NCI-H2227 (cell line): ENCODE data around the gene CFAP45.

Source experiments
- DNase-seq: peaks from one replicate; lab custom pipeline; 2025; ENCODE audit not compliant: unreplicated experiment; lab: John Stamatoyannopoulos, UW

CFAP45 gene

GRCh38 chr1:159856576-159856975 lies 43.4 kb downstream of the CFAP45 start:
- no peak for DNase-seq

DNA sequence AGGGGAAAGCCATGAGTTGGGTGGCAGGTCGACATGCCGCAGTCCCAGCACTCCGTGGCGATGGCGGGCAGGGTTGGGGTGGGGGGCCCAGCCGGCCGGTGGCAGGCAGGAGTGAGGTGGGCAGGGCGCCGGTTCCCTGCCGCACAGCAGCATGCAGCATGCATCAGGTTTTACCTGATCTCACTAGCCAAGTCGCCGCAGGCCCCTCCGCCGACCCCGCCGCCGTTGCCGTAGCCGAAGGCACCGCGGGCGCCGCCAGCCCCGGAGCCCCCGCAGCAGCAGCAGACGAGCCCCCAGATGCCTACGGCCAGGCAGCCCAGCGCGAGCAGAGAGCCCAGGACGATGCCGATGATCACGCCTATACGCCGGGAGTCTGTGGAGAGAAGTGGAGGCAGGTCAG lies 44.3 kb downstream of the CFAP45 start:
- DNase-seq = no peak

- DNase-seq = peak; percentile 82
Observed at GRCh38 chr1:159854693-159855192, 45.2 kb downstream of the CFAP45 start.

GRCh38 chr1:159854116-159854692 lies 45.8 kb downstream of the CFAP45 start:
- peak; percentile 58 for DNase-seq

DNA sequence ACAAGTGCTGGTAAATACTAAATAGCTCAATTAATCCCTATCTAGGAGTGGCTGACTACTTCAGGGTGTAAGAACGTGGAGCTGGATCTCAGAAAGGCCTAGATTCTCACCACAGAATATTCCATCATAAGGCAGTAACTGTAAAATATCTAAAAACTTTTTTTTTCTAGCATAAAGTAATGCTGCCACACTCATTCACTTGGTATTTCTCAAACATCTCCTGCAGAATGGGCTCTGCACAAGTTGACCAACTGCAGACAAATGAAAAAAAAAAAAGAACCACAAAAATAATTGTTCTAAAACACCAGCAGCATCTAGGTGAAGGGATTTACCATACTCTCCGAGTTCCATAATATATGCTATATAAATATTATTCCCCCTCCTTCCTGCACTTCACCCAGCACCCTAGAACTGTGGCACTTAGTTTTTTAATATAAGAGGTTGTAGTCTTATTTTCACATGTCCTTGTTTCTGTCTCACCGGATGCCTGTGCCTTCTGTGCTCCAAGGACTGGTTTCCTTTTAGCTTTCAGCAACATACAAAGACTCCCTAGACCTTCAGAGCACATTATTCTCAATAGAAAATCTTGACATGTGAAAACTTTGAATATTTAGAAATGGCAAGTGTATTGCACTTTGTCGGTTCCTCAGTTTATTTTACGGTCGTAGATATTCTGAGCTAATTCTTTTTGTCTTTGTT lies 46.4 kb downstream of the CFAP45 start:
- peak; percentile 28 for DNase-seq

DNA sequence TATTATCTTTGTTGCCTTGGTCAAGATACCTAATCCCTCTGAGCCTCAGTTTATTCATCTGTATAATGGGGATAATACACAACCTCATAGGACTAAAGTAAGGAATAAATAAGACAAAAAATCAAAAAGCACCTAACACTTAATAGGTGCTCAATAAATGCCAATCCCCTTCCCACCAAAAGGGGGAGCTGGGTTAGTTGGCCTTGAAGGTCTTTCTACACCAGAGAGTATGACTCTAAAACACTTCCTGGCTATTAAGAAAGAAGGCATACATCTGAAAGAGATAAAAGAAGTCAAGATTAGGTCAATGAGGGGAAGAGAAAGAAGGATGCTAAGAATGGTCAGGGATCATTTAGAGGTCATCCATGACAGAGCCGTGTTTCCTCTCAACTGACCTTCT lies 48.6 kb downstream of the CFAP45 start:
- DNase-seq = no peak

DNA sequence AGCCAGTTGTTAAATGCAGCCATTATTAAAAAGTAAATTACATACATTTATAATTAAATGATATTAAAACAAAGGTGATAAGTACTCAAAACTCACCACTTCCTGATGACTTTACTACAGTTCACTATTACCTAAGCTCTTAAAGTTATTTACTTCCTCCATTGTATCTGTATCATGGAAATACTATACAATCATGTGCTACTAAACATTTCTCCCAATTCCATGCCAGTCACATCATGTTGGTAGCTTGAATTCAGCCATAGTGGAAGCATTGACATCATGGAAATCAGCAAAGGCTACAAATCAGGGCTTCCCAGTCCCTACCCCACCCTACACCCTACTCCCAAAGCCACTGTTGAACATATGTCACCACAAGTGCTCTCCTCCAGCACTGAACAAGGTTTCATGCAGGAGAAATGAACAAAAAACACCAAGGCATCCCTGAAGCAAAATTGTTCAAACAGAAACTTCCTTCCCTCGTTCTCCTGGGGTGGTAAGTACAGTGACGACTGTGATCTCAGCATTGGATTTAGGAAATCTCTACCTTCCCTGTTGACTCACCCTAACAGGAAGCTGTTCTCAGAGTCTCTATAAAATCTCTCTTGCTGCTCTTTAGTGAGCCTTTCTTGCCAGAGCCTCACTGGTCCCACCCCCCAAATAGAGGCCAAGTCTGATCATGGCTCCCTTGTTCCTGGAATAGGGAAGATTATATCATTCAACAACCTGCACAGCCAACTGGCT lies 50.2 kb downstream of the CFAP45 start:
- DNase-seq = no peak

GRCh38 chr1:159848326-159848725 lies 51.6 kb downstream of the CFAP45 start:
- no peak for DNase-seq

DNA sequence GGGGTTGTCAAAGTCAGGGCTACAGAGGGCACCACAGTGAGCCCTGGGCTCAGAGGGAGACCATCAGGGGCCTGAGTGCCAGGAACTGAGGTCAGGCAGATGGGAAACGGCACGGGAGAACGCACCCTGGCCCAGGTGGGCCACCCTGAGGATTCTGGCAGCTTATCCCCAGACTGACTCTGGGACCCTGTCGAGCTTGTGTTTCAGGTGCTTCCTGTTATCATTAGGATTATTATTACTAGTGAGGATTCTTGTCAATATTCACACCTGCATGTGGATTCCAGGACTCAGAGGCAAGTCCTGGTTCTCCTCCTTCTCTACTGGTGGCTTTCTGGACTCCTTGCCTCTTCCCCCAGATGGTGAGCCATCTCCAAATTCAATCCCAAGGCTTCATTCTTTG lies 52.7 kb downstream of the CFAP45 start:
- DNase-seq = no peak

DNA sequence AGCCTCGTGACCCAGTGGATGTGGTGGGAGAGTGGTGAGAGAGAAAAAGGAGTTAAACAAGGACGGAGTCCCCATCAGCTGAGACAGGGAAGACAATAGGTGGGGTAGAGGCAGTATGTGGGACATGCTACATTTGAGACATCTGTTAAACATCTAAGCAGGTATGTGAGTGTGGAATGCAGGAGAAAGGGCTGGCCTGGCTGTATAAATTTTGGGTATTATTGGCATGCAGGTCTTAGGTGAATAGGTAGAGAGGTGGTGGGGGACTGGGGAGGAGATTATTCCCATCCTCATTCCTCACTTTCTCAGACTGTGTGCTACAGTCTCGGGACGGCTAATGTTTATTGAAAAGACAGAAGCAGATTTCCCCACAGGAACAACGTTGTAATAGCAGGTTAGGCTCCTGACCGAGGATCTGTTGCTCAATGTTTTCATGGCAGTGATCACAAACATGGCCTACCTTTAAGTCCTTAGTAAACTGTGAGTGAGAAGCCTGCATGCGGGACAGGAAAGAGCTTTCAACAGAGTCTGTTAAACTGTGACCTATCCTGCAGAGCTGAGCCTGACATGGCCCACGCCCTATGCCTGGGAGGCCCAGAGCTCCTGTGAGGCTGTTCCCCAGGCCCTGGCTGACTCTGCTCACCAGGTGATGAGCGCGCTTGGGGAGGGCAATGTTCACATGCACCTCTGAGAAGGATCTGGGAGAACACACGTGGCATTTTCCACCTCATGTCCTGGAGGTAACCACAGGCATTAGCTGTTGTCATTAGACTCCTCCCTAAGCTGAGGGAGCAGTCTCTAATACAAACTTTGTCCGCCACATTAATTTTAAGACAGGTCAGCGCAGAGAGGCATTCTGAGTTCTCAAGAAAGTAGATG lies 54.0 kb downstream of the CFAP45 start:
- DNase-seq = no peak

DNA sequence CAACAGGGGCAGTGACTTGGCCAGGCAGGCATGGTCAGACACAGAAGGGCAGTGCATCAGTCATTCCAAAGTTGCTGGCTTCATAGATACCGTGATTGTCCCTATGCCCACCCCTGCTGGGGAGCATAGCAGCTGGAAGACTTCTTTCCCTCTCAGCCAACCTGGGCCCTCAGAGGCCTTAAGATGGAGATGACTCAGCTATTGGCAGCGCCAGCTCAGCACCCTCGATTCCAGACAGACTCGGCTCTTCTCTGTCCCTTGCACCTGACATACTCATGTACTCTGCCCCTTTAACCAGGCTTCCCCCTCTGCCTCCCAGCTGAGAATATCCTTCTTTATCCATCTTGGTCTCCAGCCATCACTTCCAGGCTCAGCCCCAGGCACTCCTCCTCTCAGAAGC lies 56.5 kb downstream of the CFAP45 start:
- no peak for DNase-seq

DNA sequence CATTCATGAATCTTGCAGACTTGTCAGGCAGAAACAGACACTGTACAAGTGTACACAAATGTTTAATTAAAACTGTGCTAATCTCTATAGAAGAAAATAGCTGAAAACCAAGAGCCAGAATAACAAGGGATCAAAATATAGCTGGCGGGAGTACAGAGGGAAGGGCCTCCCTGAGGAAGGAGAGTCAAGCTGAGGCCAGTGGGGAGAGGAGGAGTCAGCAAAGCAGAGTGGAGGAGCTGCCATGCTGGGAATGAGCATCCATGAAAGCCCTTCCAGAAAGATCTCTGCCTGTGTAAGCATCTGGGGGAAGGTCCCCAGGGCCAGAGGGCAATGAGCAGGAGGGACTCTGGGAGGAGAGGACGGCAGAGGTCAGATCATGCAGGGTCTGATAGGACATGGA lies 58.2 kb downstream of the CFAP45 start:
- DNase-seq = no peak

- DNase-seq = no peak
Observed at GRCh38 chr1:159839116-159839849, 60.7 kb downstream of the CFAP45 start.

DNA sequence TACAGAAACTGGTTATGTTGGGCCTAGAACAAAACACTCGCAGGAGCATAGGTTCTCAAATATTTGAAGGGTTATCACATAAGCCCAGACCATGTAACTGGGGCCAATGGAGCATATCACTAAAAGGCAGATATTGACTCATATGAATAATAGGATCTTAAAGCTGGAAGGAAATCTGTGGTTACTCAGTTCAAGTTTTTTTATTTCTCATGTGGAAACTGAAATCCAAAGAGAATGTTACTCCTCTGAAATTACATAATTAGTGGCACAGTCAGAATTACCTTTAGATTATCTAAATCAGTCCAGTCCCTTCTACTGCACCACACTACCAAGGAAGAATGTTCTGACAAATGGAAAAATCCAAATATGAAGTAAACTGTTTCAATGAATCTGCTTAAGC lies 61.2 kb downstream of the CFAP45 start:
- DNase-seq = no peak

- no peak for DNase-seq
Observed at GRCh38 chr1:159835862-159836525, 64.0 kb downstream of the CFAP45 start.

GRCh38 chr1:159835356-159835755 lies 64.6 kb downstream of the CFAP45 start:
- DNase-seq = no peak

- no peak for DNase-seq
Observed at GRCh38 chr1:159832309-159832708, 67.7 kb downstream of the CFAP45 start.

DNA sequence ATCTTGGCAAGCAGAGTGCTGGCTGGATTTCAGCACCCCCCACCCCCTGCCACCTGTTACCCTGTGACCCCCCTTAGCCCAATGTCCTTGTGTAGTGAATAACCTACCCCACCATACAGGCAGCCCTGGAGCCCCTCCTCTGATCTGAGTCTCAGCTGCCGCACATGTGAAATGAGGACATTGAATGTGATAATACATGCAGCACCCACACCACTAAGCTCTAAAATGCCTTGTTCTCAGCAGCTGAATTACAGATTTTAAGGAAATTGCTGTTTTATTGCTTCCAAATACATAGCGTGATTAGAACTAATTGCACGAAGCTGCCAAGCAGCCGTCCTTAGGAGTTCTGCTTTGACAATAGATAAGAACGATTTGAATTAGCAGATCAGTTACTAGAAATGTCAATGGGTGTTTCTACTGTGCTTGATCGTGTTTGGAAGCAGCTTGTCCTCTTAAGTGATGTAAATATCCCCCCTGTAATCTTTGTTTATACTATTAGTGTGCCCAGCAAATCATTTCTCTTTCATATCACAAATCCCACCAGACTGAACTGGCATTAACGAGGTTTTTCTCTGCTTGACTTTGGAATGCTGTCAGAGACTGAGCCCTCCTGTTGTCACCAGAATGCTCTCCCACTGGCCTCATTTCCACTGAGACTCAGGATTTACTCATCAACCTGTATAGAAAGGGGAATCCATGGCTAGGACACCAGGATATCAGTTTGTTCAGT lies 68.4 kb downstream of the CFAP45 start:
- DNase-seq = peak; percentile 66

DNA sequence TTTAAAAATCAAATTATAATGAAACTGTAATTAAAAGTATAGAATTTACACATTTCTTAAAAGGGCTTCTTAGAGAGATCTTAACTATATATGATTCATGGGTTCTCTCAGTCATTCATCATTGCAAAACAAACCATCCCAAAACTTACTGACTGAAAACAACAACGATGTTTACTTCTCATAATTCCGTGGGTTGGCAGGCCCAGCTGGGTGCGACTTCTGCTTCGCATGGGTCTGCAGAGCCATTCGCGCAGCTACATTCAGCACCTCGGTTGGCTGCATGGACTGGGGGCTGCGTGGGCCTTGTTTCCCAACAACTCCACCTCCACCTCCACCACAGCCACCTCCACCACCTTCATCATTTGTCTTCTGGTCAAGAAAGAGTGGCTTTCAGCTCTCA lies 69.2 kb downstream of the CFAP45 start:
- no peak for DNase-seq
